ENCODE results near the gene EGFL8.

The EGFL8 gene

DNA sequence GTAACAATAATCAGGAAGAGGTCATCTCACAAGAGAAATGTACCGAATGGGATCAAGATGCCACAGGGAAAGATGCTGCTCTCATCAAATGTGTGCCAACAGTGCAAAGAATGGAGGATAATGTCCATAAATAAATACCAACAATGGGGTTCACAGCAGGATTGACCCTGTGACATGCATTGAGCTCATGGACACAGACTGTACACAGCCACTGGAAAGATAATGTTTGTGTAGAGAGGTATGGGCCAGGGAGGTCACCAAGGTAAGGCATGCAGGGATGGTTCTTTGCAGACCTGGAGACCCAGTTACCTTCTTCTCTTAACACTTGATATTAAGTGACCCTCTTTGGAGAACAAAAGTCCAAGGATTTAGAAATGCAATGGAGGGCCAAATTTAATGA is 10.0 kb downstream of the EGFL8 start:
- H3K4me1 ChIP-seq (ENCODE audit: low read length): peaks cover 20% of the 10 kb centered on the region
- no peaks in the 10 kb centered on the region for H4K20me1 ChIP-seq (ENCODE audit: insufficient read depth, low read length)
- no peaks in the 10 kb centered on the region for H3K36me3 ChIP-seq (replicated peaks; ENCODE audit: low read depth, low read length)
- no peak overlapping the region for H3K9ac ChIP-seq (ENCODE audit: low read length)
- H3K27ac ChIP-seq (ENCODE audit: low read length): no peak overlapping the region
- TF ChIP-seq EZH2phosphoT487 (IDR thresholded peaks at IDR 0.05; ENCODE audit: low read depth): no peak
- TF ChIP-seq, protein P1, sequence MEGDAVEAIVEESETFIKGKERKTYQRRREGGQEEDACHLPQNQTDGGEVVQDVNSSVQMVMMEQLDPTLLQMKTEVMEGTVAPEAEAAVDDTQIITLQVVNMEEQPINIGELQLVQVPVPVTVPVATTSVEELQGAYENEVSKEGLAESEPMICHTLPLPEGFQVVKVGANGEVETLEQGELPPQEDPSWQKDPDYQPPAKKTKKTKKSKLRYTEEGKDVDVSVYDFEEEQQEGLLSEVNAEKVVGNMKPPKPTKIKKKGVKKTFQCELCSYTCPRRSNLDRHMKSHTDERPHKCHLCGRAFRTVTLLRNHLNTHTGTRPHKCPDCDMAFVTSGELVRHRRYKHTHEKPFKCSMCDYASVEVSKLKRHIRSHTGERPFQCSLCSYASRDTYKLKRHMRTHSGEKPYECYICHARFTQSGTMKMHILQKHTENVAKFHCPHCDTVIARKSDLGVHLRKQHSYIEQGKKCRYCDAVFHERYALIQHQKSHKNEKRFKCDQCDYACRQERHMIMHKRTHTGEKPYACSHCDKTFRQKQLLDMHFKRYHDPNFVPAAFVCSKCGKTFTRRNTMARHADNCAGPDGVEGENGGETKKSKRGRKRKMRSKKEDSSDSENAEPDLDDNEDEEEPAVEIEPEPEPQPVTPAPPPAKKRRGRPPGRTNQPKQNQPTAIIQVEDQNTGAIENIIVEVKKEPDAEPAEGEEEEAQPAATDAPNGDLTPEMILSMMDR (IDR thresholded peaks at IDR 0.05; ENCODE audit: low read depth, low read length): no peak
- H3K4me2 ChIP-seq (ENCODE audit: low read length): 0 out of 2 replicates have a peak overlapping the region, but pooled peaks have one; percentile 93
- no peaks in the 10 kb centered on the region for H3K9me3 ChIP-seq (ENCODE audit: insufficient read depth, low read length)
- no peak overlapping the region for H2AFZ ChIP-seq (ENCODE audit: low read depth, low read length)
- no peaks in the 10 kb centered on the region for H3K27me3 ChIP-seq (ENCODE audit: low read depth, low read length)
- no peak overlapping the region for H3K4me3 ChIP-seq (ENCODE audit: low read length)
- peaks cover 26% of the 10 kb centered on the region for H3K79me2 ChIP-seq (ENCODE audit: low read length)

DNA sequence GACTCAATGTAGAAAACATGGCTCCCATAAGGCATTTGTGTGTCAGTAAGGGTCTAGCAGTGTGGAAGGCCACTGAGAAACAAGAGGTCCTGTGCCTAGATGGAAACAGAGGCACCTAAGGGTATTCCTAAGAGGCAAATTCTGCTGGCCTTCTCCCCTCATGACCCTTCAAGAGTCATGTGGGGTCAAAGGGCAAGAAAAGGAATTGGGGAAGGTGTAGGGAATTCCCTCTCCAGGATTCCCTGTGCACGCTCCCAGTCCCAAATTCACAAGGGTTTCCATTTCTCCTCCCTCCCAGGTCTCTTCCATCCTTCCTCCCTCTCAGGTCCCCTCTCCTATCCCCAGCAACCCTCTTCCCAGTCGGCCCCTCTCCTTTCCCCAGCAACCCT is 10.9 kb downstream of the EGFL8 start:
- Histone ChIP-seq H3K27me3 (ENCODE audit: low read depth, low read length) (no peaks in the 10 kb centered on the region), H4K20me1 (ENCODE audit: insufficient read depth, low read length) (no peaks in the 10 kb centered on the region), H3K36me3 (replicated peaks; ENCODE audit: low read depth, low read length) (no peaks in the 10 kb centered on the region), H2AFZ (ENCODE audit: low read depth, low read length) (no peak overlapping the region), H3K27ac (ENCODE audit: low read length) (peak overlapping the region; percentile 40), H3K4me2 (ENCODE audit: low read length) (peak overlapping the region; percentile 93), H3K79me2 (ENCODE audit: low read length) (peaks cover 26% of the 10 kb centered on the region), H3K9ac (ENCODE audit: low read length) (peak overlapping the region; percentile 96), H3K9me3 (ENCODE audit: insufficient read depth, low read length) (no peaks in the 10 kb centered on the region), H3K4me1 (ENCODE audit: low read length) (peaks cover 22% of the 10 kb centered on the region), H3K4me3 (ENCODE audit: low read length) (peak overlapping the region; percentile 99)
- TF ChIP-seq, protein P1 (IDR thresholded peaks at IDR 0.05; ENCODE audit: low read depth, low read length): no peak
- no peak for TF ChIP-seq EZH2phosphoT487 (IDR thresholded peaks at IDR 0.05; ENCODE audit: low read depth)

GRCh38 chr6:32175711-32176475 is 11.5 kb downstream of the EGFL8 start, which contains the start of gene AGPAT1:
AGPAT1 (minus strand) TSS chr6:32176084; CDS start chr6:32171496, 4,588 bp downstream.
- H3K9ac ChIP-seq (ENCODE audit: low read length): peak within 1 kb of the TSS; percentile 96
- peaks cover 22% of the 10 kb centered on the region for H3K4me1 ChIP-seq (ENCODE audit: low read length)
- peak within 1 kb of the TSS; percentile 90 for H3K27ac ChIP-seq (ENCODE audit: low read length)
- no peak within 1 kb of the TSS for H2AFZ ChIP-seq (ENCODE audit: low read depth, low read length)
- peaks cover 26% of the 10 kb centered on the region for H3K79me2 ChIP-seq (ENCODE audit: low read length)
- H3K36me3 ChIP-seq (replicated peaks; ENCODE audit: low read depth, low read length): no peaks in the 10 kb centered on the region
- H4K20me1 ChIP-seq (ENCODE audit: insufficient read depth, low read length): no peaks in the 10 kb centered on the region
- no peaks in the 10 kb centered on the region for H3K27me3 ChIP-seq (ENCODE audit: low read depth, low read length)
- H3K4me2 ChIP-seq (ENCODE audit: low read length): peak within 1 kb of the TSS; percentile 98
- H3K9me3 ChIP-seq (ENCODE audit: insufficient read depth, low read length): no peaks in the 10 kb centered on the region
- H3K4me3 ChIP-seq (ENCODE audit: low read length): peak within 1 kb of the TSS; percentile 99
- TF ChIP-seq, protein P1 (IDR thresholded peaks at IDR 0.05; ENCODE audit: low read depth, low read length): no peak
- TF ChIP-seq EZH2phosphoT487 (IDR thresholded peaks at IDR 0.05; ENCODE audit: low read depth): no peak

- no peak overlapping the region for H2AFZ ChIP-seq (ENCODE audit: low read depth, low read length)
- peak overlapping the region; percentile 98 for H3K4me2 ChIP-seq (ENCODE audit: low read length)
- no peaks in the 10 kb centered on the region for H4K20me1 ChIP-seq (ENCODE audit: insufficient read depth, low read length)
- H3K9ac ChIP-seq (ENCODE audit: low read length): peak overlapping the region; percentile 90
- H3K36me3 ChIP-seq (replicated peaks; ENCODE audit: low read depth, low read length): no peaks in the 10 kb centered on the region
- TF ChIP-seq, protein P1 (IDR thresholded peaks at IDR 0.05; ENCODE audit: low read depth, low read length): no peak
- no peak for TF ChIP-seq EZH2phosphoT487 (IDR thresholded peaks at IDR 0.05; ENCODE audit: low read depth)
- peak overlapping the region; percentile 90 for H3K27ac ChIP-seq (ENCODE audit: low read length)
- no peaks in the 10 kb centered on the region for H3K27me3 ChIP-seq (ENCODE audit: low read depth, low read length)
- peak overlapping the region; percentile 99 for H3K4me3 ChIP-seq (ENCODE audit: low read length)
- peaks cover 22% of the 10 kb centered on the region for H3K4me1 ChIP-seq (ENCODE audit: low read length)
- peaks cover 26% of the 10 kb centered on the region for H3K79me2 ChIP-seq (ENCODE audit: low read length)
- H3K9me3 ChIP-seq (ENCODE audit: insufficient read depth, low read length): no peaks in the 10 kb centered on the region
Measured at GRCh38 chr6:32176476-32177182, 12.2 kb downstream of the EGFL8 start.
